Left ventricle myocardium inferior (tissue), 1 donor: ENCODE measurements around the gene C3orf49. TPM values are rescaled to one million over a fixed set of nuclear protein-coding genes. Genes with fewer than 3 reads are reported as not detected.

Experiments used
- DNase-seq: peaks from one replicate; pipeline ENCODE4 v3.0.0-alpha.2; 2020
- H3K27ac ChIP-seq: fragments of 200-600 bp; replicated peaks from 2 replicates; pipeline ENCODE4 v1.8.0; 2021
- H3K27me3 ChIP-seq: fragments of 200-600 bp; 2 replicates; pipeline ENCODE4 v1.8.0; 2021; ENCODE audit warnings: low read depth
- H3K36me3 ChIP-seq: fragments of 200-600 bp; 2 replicates; pipeline ENCODE4 v1.8.0; 2021
- H3K4me1 ChIP-seq: fragments of 200-600 bp; 2 replicates; pipeline ENCODE4 v1.8.0; 2021
- H3K4me3 ChIP-seq: fragments of 200-600 bp; 2 replicates; pipeline ENCODE4 v1.8.0; 2021; ENCODE audit warnings: mild to moderate bottlenecking, moderate library complexity
- H3K9me3 ChIP-seq: fragments of 200-600 bp; replicated peaks from 2 replicates; pipeline ENCODE4 v1.8.0; 2021
- CTCF ChIP-seq: fragments of 200-600 bp; IDR thresholded peaks from 2 replicates; pipeline ENCODE4 v1.8.0; 2021; ENCODE audit warnings: antibody characterized with exemption, mild to moderate bottlenecking, borderline replicate concordance
- intact Hi-C: fragments of 100-400 bp; cut with micrococcal nuclease; formaldehyde crosslinking; loops from one replicate; pipeline ENCODE4 v1.11.0; 2022
- total RNA-seq: library from RNA; stranded (reverse); fragmentation: NEBNext Ultra II Directional; extraction: Animal tissue kit (Norgen Biotek cat#: 25700); gene quantifications from one replicate; pipeline ENCODE4 v1.2.1, GENCODE V29; 2021
- donor health status: DM: no; HTN: yes; CAD: no; lungs with severe emphysema.

C3orf49 gene
- total RNA-seq, 1 donor from 2014 or later, result not detected

GRCh38 chr3:63857311-63857710 lies 38.2 kb downstream of the C3orf49 start:
- Histone ChIP-seq H3K36me3 (no peaks in the 10 kb centered on the region), H3K4me1 (peaks cover 4% of the 10 kb centered on the region), H3K4me3 (no peak overlapping the region), H3K27me3 (no peaks in the 10 kb centered on the region), H3K9me3 (no peaks in the 10 kb centered on the region), H3K27ac (no peak overlapping the region)
- TF ChIP-seq CTCF, result no peak
- intact Hi-C loops, result no loop called here
- DNase-seq, result no peak

GRCh38 chr3:63860776-63861175 lies 41.7 kb downstream of the C3orf49 start:
- no peak overlapping the region for H3K27ac ChIP-seq
- intact Hi-C loops, result no loop called here
- TF ChIP-seq CTCF, result no peak

DNA sequence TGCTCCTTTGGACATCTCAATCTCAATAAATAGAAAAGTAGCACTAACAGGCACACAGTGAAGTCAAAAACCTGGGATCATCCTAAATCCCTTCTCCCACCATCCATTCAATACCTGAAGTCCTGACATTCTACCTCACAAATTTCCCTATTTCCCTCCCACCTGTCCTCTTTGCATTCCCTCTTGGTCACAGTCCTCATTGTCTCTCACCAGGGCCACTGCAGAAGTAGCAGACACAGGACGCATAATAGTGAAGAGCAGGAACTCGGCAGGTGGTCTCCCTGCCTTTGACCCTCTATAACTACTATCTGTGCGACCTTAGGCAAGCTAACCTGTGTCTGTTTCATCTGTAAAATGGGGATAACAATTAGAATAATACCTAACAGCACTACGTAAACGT lies 42.2 kb downstream of the C3orf49 start:
- no peak overlapping the region for H3K27ac ChIP-seq
- intact Hi-C loops, result no loop called here
- no peaks in the 10 kb centered on the region for H3K27me3 ChIP-seq
- H3K4me1 ChIP-seq, result peaks cover 31% of the 10 kb centered on the region
- no peak for DNase-seq
- H3K4me3 ChIP-seq, result no peak overlapping the region
- H3K36me3 ChIP-seq, result no peaks in the 10 kb centered on the region
- TF ChIP-seq CTCF, result no peak
- H3K9me3 ChIP-seq, result no peaks in the 10 kb centered on the region

More at GRCh38 chr3:63860776-63861175, 41.7 kb downstream of the C3orf49 start:
- Histone ChIP-seq H3K9me3 (no peaks in the 10 kb centered on the region), H3K4me1 (peaks cover 31% of the 10 kb centered on the region), H3K36me3 (no peaks in the 10 kb centered on the region), H3K27me3 (no peaks in the 10 kb centered on the region), H3K4me3 (no peak overlapping the region)
- DNase-seq, result no peak

DNA sequence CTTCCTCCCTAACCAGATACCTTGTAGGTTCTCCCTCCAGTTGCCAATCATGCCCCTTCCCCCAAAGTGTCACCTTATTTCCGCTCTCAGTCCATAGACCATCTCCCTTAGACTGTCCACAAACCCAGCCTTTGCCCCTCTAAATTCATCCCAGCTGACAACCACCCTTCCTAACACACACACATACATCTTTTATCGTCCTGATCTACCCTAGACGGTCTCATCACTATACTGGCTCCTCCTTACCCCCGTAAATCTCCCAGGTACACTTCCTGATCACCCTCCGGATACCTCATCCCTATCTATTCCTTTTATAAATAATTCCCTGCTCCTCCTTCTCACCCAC lies 43.7 kb downstream of the C3orf49 start:
- no peak for DNase-seq
- Histone ChIP-seq H3K4me3 (peak overlapping the region; percentile 97), H3K36me3 (no peaks in the 10 kb centered on the region), H3K9me3 (no peaks in the 10 kb centered on the region), H3K4me1 (peaks cover 31% of the 10 kb centered on the region), H3K27ac (peak overlapping the region; percentile 93), H3K27me3 (no peaks in the 10 kb centered on the region)
- no peak for TF ChIP-seq CTCF
- intact Hi-C loops, result no loop called here

GRCh38 chr3:63863150-63864007 lies 44.3 kb downstream of the C3orf49 start, which contains the start of the genes ATXN7 and THOC7:
Gene ATXN7 (plus strand): TSS chr3:63863867. CDS start chr3:63912599, 48,732 bp downstream.
Gene THOC7 (minus strand): TSS chr3:63863805. CDS start chr3:63863790, 15 bp downstream.
- no peaks in the 10 kb centered on the region for H3K36me3 ChIP-seq
- peak within 1 kb of the TSS; percentile 97 for H3K4me3 ChIP-seq
- H3K27ac ChIP-seq, result peak within 1 kb of the TSS; percentile 93
- H3K9me3 ChIP-seq, result no peaks in the 10 kb centered on the region
- no peak for TF ChIP-seq CTCF
- peaks cover 31% of the 10 kb centered on the region for H3K4me1 ChIP-seq
- peak; percentile 75 for DNase-seq
- H3K27me3 ChIP-seq, result no peaks in the 10 kb centered on the region
- intact Hi-C loops, result no loop called here
